ENCODE data around the gene SIK3. TPM values are rescaled to one million over a fixed set of nuclear protein-coding genes. Genes with fewer than 3 reads are reported as not detected.
A peak's percentile ranks its signal among the peaks of the same experiment; 100 is the strongest.

The SIK3 gene
- total RNA-seq, 1 donor from 2014 or later: 61.0 TPM

- Mint-ChIP-seq H3K9me3 (ENCODE audit: low read depth) (peaks cover 2% of the 10 kb centered on the region), H3K4me1 (ENCODE audit: low read depth) (peaks cover 47% of the 10 kb centered on the region), H3K36me3 (ENCODE audit: insufficient read depth) (peaks cover 7% of the 10 kb centered on the region), H3K27me3 (no peaks in the 10 kb centered on the region), H3K27ac (peak overlapping the region; percentile 95), H3K4me3 (ENCODE audit: low read depth) (peak overlapping the region; percentile 98)
- DNase-seq (ENCODE audit: low spot score, unreplicated experiment): no peak
- TF ChIP-seq CTCF (IDR thresholded peaks at IDR 0.05; ENCODE audit: unreplicated experiment): no peak
Measured at GRCh38 chr11:117095284-117096161, 2.7 kb downstream of the SIK3 start.

GRCh38 chr11:117094776-117095175 lies 3.5 kb downstream of the SIK3 start:
- Mint-ChIP-seq H3K27ac (no peak overlapping the region), H3K9me3 (ENCODE audit: low read depth) (peaks cover 2% of the 10 kb centered on the region), H3K4me3 (ENCODE audit: low read depth) (peak overlapping the region; percentile 27), H3K36me3 (ENCODE audit: insufficient read depth) (peaks cover 8% of the 10 kb centered on the region), H3K27me3 (no peaks in the 10 kb centered on the region), H3K4me1 (ENCODE audit: low read depth) (peaks cover 45% of the 10 kb centered on the region)
- no peak for DNase-seq (ENCODE audit: low spot score, unreplicated experiment)
- no peak for TF ChIP-seq CTCF (IDR thresholded peaks at IDR 0.05; ENCODE audit: unreplicated experiment)

GRCh38 chr11:117092951-117093590 lies 5.2 kb downstream of the SIK3 start:
- Mint-ChIP-seq H3K4me3 (ENCODE audit: low read depth) (no peak overlapping the region), H3K4me1 (ENCODE audit: low read depth) (peaks cover 38% of the 10 kb centered on the region), H3K27ac (no peak overlapping the region), H3K27me3 (no peaks in the 10 kb centered on the region), H3K9me3 (ENCODE audit: low read depth) (peaks cover 2% of the 10 kb centered on the region), H3K36me3 (ENCODE audit: insufficient read depth) (peaks cover 9% of the 10 kb centered on the region)
- no peak for TF ChIP-seq CTCF (IDR thresholded peaks at IDR 0.05; ENCODE audit: unreplicated experiment)
- DNase-seq (ENCODE audit: low spot score, unreplicated experiment): no peak

GRCh38 chr11:117091753-117092477 lies 6.3 kb downstream of the SIK3 start:
- Mint-ChIP-seq H3K4me1 (ENCODE audit: low read depth) (peaks cover 35% of the 10 kb centered on the region), H3K9me3 (ENCODE audit: low read depth) (peaks cover 2% of the 10 kb centered on the region), H3K27ac (no peak overlapping the region), H3K27me3 (no peaks in the 10 kb centered on the region), H3K36me3 (ENCODE audit: insufficient read depth) (peaks cover 9% of the 10 kb centered on the region), H3K4me3 (ENCODE audit: low read depth) (no peak overlapping the region)
- DNase-seq (ENCODE audit: low spot score, unreplicated experiment): no peak
- TF ChIP-seq CTCF (IDR thresholded peaks at IDR 0.05; ENCODE audit: unreplicated experiment): no peak

- peaks cover 10% of the 10 kb centered on the region for H3K36me3 Mint-ChIP-seq (ENCODE audit: insufficient read depth)
- DNase-seq (ENCODE audit: low spot score, unreplicated experiment): no peak
- TF ChIP-seq CTCF (IDR thresholded peaks at IDR 0.05; ENCODE audit: unreplicated experiment): no peak
- no peaks in the 10 kb centered on the region for H3K27me3 Mint-ChIP-seq
- H3K4me3 Mint-ChIP-seq (ENCODE audit: low read depth): no peak overlapping the region
- peaks cover 2% of the 10 kb centered on the region for H3K9me3 Mint-ChIP-seq (ENCODE audit: low read depth)
- H3K27ac Mint-ChIP-seq: no peak overlapping the region
- peaks cover 21% of the 10 kb centered on the region for H3K4me1 Mint-ChIP-seq (ENCODE audit: low read depth)
Measured at GRCh38 chr11:117090111-117090706, 8.0 kb downstream of the SIK3 start.
